GM12801 (cell line): Measurements from ENCODE around the gene SKIDA1.

Source experiments
- TF ChIP-seq, protein P1 (sequence below): IDR thresholded peaks from one replicate; pipeline ENCODE4 v1.5.1; 2011; ENCODE audit warnings: control low read depth; ENCODE audit not compliant: insufficient read length; ENCODE audit errors: extremely low read depth

SKIDA1 gene

DNA sequence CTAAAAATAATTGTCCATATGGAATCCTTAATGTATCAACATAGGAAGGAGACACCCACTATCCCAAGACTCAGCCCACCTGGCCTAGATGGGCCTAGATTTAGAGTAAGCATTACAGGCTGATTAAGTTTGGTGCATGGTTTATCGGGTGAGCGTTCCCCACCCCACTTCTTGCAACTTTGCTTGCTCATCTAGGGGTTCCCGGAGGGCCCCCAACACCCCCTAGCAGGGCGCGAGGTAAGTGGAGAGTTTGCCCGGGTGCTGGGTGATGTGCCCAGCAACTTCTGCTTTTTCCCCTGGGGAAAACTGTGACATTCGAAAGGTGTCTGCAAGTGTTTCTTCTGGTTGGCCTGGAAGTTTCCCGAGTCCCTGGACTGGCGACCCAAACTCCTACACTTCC, 31.7 kb downstream of the SKIDA1 start:
- TF ChIP-seq, protein P1, sequence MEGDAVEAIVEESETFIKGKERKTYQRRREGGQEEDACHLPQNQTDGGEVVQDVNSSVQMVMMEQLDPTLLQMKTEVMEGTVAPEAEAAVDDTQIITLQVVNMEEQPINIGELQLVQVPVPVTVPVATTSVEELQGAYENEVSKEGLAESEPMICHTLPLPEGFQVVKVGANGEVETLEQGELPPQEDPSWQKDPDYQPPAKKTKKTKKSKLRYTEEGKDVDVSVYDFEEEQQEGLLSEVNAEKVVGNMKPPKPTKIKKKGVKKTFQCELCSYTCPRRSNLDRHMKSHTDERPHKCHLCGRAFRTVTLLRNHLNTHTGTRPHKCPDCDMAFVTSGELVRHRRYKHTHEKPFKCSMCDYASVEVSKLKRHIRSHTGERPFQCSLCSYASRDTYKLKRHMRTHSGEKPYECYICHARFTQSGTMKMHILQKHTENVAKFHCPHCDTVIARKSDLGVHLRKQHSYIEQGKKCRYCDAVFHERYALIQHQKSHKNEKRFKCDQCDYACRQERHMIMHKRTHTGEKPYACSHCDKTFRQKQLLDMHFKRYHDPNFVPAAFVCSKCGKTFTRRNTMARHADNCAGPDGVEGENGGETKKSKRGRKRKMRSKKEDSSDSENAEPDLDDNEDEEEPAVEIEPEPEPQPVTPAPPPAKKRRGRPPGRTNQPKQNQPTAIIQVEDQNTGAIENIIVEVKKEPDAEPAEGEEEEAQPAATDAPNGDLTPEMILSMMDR: no peak

GRCh38 chr10:21492421-21492820, 33.1 kb downstream of the SKIDA1 start:
- TF ChIP-seq, protein P1: no peak

GRCh38 chr10:21490711-21491105, 34.8 kb downstream of the SKIDA1 start:
- TF ChIP-seq, protein P1: no peak

- TF ChIP-seq, protein P1: no peak
These were observed 35.3 kb downstream of the SKIDA1 start for GRCh38 chr10:21490028-21490710.

DNA sequence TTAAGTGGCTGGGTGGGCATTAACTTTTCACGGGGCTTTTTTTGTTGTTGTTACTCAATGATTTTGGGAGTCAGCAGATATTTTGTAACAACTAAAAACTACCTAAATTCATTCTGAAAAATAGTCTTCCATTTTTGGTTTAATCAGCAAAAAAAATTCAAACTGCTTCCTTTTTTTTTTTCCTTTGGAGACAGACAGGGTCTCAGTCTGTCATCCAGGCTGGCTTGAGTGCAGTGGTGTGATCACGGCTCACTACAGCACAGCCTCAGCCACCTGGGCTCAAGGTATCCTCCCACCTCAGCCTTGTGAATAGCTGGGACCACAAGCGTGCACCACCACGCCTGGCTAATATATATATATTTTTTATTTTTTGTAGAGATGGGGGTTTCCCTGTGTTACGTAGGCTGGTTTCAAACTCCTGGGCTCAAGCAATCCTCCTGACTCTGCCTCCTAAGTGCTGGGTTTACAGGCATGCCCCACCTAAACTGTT, 36.5 kb downstream of the SKIDA1 start:
- TF ChIP-seq, protein P1: no peak

DNA sequence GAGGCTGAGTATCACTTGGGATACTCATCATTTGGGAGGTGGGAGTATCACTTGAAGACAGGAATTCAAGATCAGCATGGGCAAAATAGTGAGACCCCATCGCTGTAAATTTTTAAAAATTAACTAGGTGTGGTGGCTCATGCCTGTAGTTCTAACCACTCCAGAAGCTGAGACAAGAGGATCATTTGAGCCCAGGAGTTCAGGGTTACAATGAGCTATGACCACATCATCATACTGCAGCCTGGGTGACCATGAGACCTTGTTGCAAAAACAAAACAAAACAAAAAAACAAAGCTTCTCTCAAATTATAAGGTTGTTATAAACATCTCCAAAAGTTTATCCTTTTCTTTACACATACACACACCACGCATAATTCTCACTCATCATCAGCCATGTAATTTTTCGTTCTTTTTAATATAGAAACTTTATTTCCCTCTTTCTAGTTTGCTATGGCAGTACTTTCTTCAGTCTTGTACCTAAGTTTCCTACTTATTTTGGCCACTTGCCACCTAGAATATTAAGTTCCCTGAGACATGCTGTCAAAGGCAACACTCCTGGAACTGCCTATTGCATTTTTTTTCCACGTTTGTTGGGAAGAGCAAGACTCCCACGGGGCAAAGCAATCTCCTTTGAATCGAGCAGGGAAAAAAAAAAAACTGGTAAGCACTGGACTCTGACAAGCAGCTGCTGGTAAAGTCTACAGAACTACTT, 37.1 kb downstream of the SKIDA1 start:
- TF ChIP-seq, protein P1: no peak

DNA sequence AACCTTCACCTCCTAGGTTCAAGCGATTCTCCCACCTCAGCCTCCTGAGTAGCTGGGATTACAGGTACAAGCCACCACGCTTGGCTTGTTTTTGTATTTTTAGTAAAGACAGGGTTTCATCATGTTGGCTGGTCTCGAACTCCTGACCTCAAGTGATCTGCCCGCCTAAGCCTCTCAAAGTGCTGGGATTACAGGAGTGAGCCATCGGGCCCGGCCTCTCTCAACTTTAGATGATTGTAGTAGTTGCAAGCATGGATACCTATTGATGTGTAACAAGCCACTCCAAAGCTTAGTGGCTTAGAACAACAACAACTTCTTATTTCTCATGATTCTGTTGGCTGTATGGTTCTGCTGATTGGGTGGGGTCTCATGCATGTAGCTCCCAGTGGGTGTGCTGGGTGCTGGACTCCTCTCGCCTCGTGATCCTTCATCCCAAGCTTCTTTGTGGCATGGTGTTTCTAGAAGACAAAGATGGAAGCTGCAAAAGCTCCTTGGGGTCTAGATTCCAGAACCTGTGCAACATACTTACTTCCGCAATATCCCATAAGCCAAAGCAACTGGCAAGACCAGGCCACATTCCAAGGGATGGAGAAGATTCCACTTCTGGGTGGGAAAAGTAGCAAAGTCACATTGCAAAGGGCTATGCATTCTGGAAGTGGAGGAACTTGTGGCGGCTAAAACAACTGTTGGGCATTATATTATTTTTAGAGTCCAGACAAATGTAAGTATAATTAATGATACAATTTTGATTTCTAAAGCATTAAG, 37.9 kb downstream of the SKIDA1 start:
- TF ChIP-seq, protein P1: no peak
